Ovary (tissue), 3 donors: ENCODE data around the gene CDKL4.

Experiments
- EP300 ChIP-seq: sonication (generic); formaldehyde crosslinking; IDR thresholded peaks from one replicate; pipeline ENCODE4 v1.6.1; 2017; ENCODE audit warnings: antibody characterized with exemption
- POLR2A ChIP-seq: fragments of 450-650 bp; IDR thresholded peaks from one replicate; pipeline ENCODE4 v1.6.1; 2017; ENCODE audit warnings: antibody characterized with exemption, mild to moderate bottlenecking, moderate library complexity
- TF ChIP-seq, protein P1 (sequence below), 3 donors: fragments of 450-650 bp in 2 of 3; fragments of 200-600 bp in 1 of 3; IDR thresholded peaks; one replicate each; pipeline versions ENCODE4 v1.5.1 to v1.8.0; 2016 to 2022; ENCODE audit warnings: antibody characterized with exemption in 3 of 3, mild to moderate bottlenecking in 1 of 3
- donor health status: DM: no; HTN: no; CAD: no.

DNA sequence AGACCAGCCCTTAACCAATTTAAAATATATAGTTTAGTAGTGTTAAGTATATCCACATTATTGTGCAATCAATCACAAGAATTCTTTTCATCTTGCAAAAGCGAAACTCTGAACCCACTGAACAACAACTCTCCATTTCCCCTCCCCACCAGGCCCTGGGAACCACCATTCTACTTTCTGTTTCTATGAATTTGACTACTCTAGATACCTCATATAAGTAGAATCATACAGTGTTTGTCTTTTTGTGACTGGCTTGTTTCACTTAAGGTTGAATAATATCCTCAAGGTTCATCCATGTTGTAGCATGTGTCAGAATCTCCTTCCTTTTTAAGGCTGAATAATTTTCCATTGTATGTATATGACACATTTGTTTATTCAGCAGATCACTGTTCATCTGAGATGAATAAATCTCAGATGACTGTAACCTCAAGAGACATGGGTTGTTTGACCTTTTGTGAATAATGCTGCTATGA is 114.8 kb downstream of the CDKL4 start:
- TF ChIP-seq, protein P1, sequence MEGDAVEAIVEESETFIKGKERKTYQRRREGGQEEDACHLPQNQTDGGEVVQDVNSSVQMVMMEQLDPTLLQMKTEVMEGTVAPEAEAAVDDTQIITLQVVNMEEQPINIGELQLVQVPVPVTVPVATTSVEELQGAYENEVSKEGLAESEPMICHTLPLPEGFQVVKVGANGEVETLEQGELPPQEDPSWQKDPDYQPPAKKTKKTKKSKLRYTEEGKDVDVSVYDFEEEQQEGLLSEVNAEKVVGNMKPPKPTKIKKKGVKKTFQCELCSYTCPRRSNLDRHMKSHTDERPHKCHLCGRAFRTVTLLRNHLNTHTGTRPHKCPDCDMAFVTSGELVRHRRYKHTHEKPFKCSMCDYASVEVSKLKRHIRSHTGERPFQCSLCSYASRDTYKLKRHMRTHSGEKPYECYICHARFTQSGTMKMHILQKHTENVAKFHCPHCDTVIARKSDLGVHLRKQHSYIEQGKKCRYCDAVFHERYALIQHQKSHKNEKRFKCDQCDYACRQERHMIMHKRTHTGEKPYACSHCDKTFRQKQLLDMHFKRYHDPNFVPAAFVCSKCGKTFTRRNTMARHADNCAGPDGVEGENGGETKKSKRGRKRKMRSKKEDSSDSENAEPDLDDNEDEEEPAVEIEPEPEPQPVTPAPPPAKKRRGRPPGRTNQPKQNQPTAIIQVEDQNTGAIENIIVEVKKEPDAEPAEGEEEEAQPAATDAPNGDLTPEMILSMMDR (IDR thresholded peaks at IDR 0.05), result no peak
- TF ChIP-seq EP300 (no peak), POLR2A (no peak)
